ENCODE data around the gene ZNF581.

Gene ZNF581

GRCh38 chr19:55643003-55643886, at the start of gene ZNF581:
TSS of gene ZNF581 (plus strand) at chr19:55643649. CDS start at chr19:55644572, 923 bp downstream.
- peak in 1 of 2 experiments; percentile 42 for DNase-seq (ENCODE audit: low read depth in 2 of 2)

- DNase-seq (ENCODE audit: low read depth in 2 of 2), result no peak
Measured at GRCh38 chr19:55594996-55595545, 48.4 kb upstream of the ZNF581 start.

GRCh38 chr19:55596304-55596703, 47.1 kb upstream of the ZNF581 start:
- DNase-seq (ENCODE audit: low read depth in 2 of 2), result no peak

- no peak for DNase-seq (ENCODE audit: low read depth in 2 of 2)
Measured at GRCh38 chr19:55597501-55597921, 45.9 kb upstream of the ZNF581 start.

- DNase-seq (ENCODE audit: low read depth in 2 of 2), result no peak
Measured at GRCh38 chr19:55598034-55598433, 45.4 kb upstream of the ZNF581 start.

- DNase-seq (ENCODE audit: low read depth in 2 of 2), result peak; percentile 89 to 92
Measured at GRCh38 chr19:55598719-55599467, 44.6 kb upstream of the ZNF581 start.

GRCh38 chr19:55599468-55599841, 44.0 kb upstream of the ZNF581 start, which contains the start of gene FIZ1:
TSS of gene FIZ1 (minus strand) at chr19:55599517. CDS start at chr19:55597865, 1,652 bp downstream.
- DNase-seq (ENCODE audit: low read depth in 2 of 2), result peak; percentile 98

- peak; percentile 65 to 73 for DNase-seq (ENCODE audit: low read depth in 2 of 2)
Measured at GRCh38 chr19:55599842-55600661, 43.4 kb upstream of the ZNF581 start, which contains the start of gene ZNF524. TSS of gene ZNF524 (plus strand) at chr19:55600288. CDS start at chr19:55602113, 1,825 bp downstream.

GRCh38 chr19:55600662-55601028, 42.8 kb upstream of the ZNF581 start:
- DNase-seq (ENCODE audit: low read depth in 2 of 2), result no peak

- no peak for DNase-seq (ENCODE audit: low read depth in 2 of 2)
Measured at GRCh38 chr19:55601084-55601483, 42.4 kb upstream of the ZNF581 start.

GRCh38 chr19:55602104-55603001, 41.1 kb upstream of the ZNF581 start:
- DNase-seq (ENCODE audit: low read depth in 2 of 2), result no peak

- no peak for DNase-seq (ENCODE audit: low read depth in 2 of 2)
Measured at GRCh38 chr19:55603115-55603514, 40.3 kb upstream of the ZNF581 start.

GRCh38 chr19:55603581-55604292, 39.7 kb upstream of the ZNF581 start:
- DNase-seq (ENCODE audit: low read depth in 2 of 2), result no peak

GRCh38 chr19:55605207-55605636, 38.2 kb upstream of the ZNF581 start:
- DNase-seq (ENCODE audit: low read depth in 2 of 2), result peak; percentile 95 to 96

- DNase-seq (ENCODE audit: low read depth in 2 of 2), result peak in 1 of 2 experiments; percentile 47
Measured at GRCh38 chr19:55605637-55606470, 37.6 kb upstream of the ZNF581 start, which contains the start of gene ZNF865. TSS of gene ZNF865 (plus strand) at chr19:55605647. CDS start at chr19:55613619, 7,972 bp downstream.

- DNase-seq (ENCODE audit: low read depth in 2 of 2), result no peak
Measured at GRCh38 chr19:55606471-55606787, 37.0 kb upstream of the ZNF581 start.

GRCh38 chr19:55606817-55607216, 36.6 kb upstream of the ZNF581 start:
- no peak for DNase-seq (ENCODE audit: low read depth in 2 of 2)

- no peak for DNase-seq (ENCODE audit: low read depth in 2 of 2)
Measured at GRCh38 chr19:55609326-55609725, 34.1 kb upstream of the ZNF581 start.

All from fibroblast of skin of left biceps (primary cell).